MM.1S (cell line): ENCODE results near the gene ERF.

Experiments used
- DNase-seq: peaks from one replicate; pipeline ENCODE4 v3.0.0-alpha.2; 2015
- H2AFZ ChIP-seq: fragments of 300-600 bp; sonication (generic); 2 replicates; pipeline ENCODE4 v1.6.0; 2016; ENCODE audit warnings: antibody characterized with exemption, low read length
- H3F3A ChIP-seq: fragments of 300-600 bp; sonication (generic); 2 replicates; pipeline ENCODE4 v1.6.1; 2016; ENCODE audit warnings: mild to moderate bottlenecking, antibody characterized with exemption, low read length, moderate library complexity, mixed read lengths; ENCODE audit not compliant: insufficient read depth
- H3K27ac ChIP-seq: fragments of 300-600 bp; sonication (generic); 2 replicates; pipeline ENCODE4 v1.5.1; 2016; ENCODE audit warnings: mild to moderate bottlenecking, low read length
- H3K27me3 ChIP-seq: fragments of 300-600 bp; sonication (generic); replicated peaks from 2 replicates; pipeline ENCODE4 v1.6.0; 2016; ENCODE audit warnings: low read length; ENCODE audit not compliant: insufficient read depth
- H3K36me3 ChIP-seq: fragments of 300-600 bp; sonication (generic); replicated peaks from 2 replicates; pipeline ENCODE4 v1.6.1; 2016; ENCODE audit warnings: mild to moderate bottlenecking, low read length, mixed read lengths; ENCODE audit not compliant: insufficient read depth
- H3K4me1 ChIP-seq: fragments of 300-600 bp; sonication (generic); 2 replicates; pipeline ENCODE4 v1.6.1; 2016; ENCODE audit warnings: low read length, mixed read lengths
- H3K4me2 ChIP-seq: fragments of 300-600 bp; sonication (generic); 2 replicates; pipeline ENCODE4 v1.6.0; 2016; ENCODE audit warnings: low read depth, low read length
- H3K4me3 ChIP-seq: fragments of 300-600 bp; sonication (generic); 2 replicates; pipeline ENCODE4 v1.5.1; 2016; ENCODE audit warnings: low read length, mixed read lengths
- H3K79me2 ChIP-seq: fragments of 300-600 bp; sonication (generic); 2 replicates; pipeline ENCODE4 v1.6.1; 2016; ENCODE audit warnings: mixed run types, low read length, mixed read lengths
- H3K9ac ChIP-seq: fragments of 300-600 bp; sonication (generic); 2 replicates; pipeline ENCODE4 v1.6.1; 2016; ENCODE audit warnings: low read length, mixed read lengths
- H3K9me2 ChIP-seq: fragments of 300-600 bp; sonication (generic); replicated peaks from 2 replicates; pipeline ENCODE4 v1.6.1; 2016; ENCODE audit warnings: mild to moderate bottlenecking, low read length, mixed read lengths; ENCODE audit not compliant: insufficient read depth
- H3K9me3 ChIP-seq: fragments of 300-600 bp; sonication (generic); replicated peaks from 2 replicates; pipeline ENCODE4 v1.6.1; 2016; ENCODE audit warnings: mild to moderate bottlenecking, low read length, mixed read lengths; ENCODE audit not compliant: insufficient read depth
- H4K20me1 ChIP-seq: fragments of 300-600 bp; sonication (generic); 2 replicates; pipeline ENCODE4 v1.6.1; 2016; ENCODE audit warnings: mild to moderate bottlenecking, low read length, moderate library complexity, mixed read lengths; ENCODE audit not compliant: insufficient read depth
- CTCF ChIP-seq: fragments of 300-600 bp; sonication (generic); IDR thresholded peaks from 2 replicates; pipeline ENCODE4 v1.5.1; 2016; ENCODE audit warnings: antibody characterized with exemption, low read length, mixed read lengths
- EZH2 ChIP-seq: fragments of 300-600 bp; sonication (generic); optimal IDR thresholded peaks from 2 replicates; pipeline ENCODE3; 2017; ENCODE audit warnings: low read depth, mild to moderate bottlenecking, antibody characterized with exemption, low read length, mixed read lengths
- EZH2phosphoT487 ChIP-seq: fragments of 300-600 bp; sonication (generic); IDR thresholded peaks from 2 replicates; pipeline ENCODE4 v1.6.1; 2018; ENCODE audit warnings: antibody characterized with exemption, low read length

The ERF gene

GRCh38 chr19:42281146-42281826 is 26.4 kb upstream of the ERF start:
- H3K4me1 ChIP-seq: peaks cover 21% of the 10 kb centered on the region
- H3K9ac ChIP-seq: no peak overlapping the region
- no peak overlapping the region for H3K4me3 ChIP-seq

DNA sequence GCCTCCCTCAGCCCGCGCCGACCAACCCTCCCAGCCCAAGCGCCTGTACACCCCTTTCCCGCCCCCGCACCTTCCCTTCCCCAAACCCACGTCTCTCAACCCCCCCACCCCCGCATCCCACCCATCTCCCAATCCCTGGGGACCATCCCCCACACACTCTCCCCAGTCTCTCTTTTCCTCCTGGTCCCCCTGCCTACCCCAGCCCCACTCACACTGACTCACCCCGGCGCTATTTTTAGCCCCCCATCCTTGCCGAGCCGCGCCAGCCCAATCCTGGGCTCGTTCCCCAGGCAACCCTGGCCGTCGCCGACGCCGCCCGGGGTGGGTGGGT is 25.9 kb upstream of the ERF start:
- Histone ChIP-seq H3K9ac (peak overlapping the region; percentile 75; the same call in 1 of the 2 replicates), H3K4me1 (peaks cover 21% of the 10 kb centered on the region), H3K9me3 (no peaks in the 10 kb centered on the region), H3K27me3 (no peaks in the 10 kb centered on the region), H3K36me3 (no peaks in the 10 kb centered on the region), H3K79me2 (peaks cover 13% of the 10 kb centered on the region), H3K4me2 (peak overlapping the region; percentile 57), H3K9me2 (no peaks in the 10 kb centered on the region), H3K4me3 (peak overlapping the region; percentile 90), H2AFZ (no peak overlapping the region; the same call in 1 of the 2 replicates), H3K27ac (no peak overlapping the region), H3F3A (peaks cover 9% of the 10 kb centered on the region; the same call in 1 of the 2 replicates), H4K20me1 (no peaks in the 10 kb centered on the region)
- no peak for DNase-seq
- TF ChIP-seq EZH2phosphoT487 (no peak), EZH2 (no peak), CTCF (no peak)

More at GRCh38 chr19:42281146-42281826, 26.4 kb upstream of the ERF start:
- TF ChIP-seq EZH2phosphoT487 (no peak), CTCF (no peak), EZH2 (no peak)
- Histone ChIP-seq H3F3A (peaks cover 9% of the 10 kb centered on the region; the same call in 1 of the 2 replicates), H3K4me2 (no peak overlapping the region), H3K9me2 (no peaks in the 10 kb centered on the region), H3K27ac (no peak overlapping the region), H3K79me2 (peaks cover 18% of the 10 kb centered on the region), H2AFZ (no peak overlapping the region), H3K36me3 (no peaks in the 10 kb centered on the region), H3K9me3 (no peaks in the 10 kb centered on the region), H3K27me3 (no peaks in the 10 kb centered on the region), H4K20me1 (no peaks in the 10 kb centered on the region)
- DNase-seq: no peak

DNA sequence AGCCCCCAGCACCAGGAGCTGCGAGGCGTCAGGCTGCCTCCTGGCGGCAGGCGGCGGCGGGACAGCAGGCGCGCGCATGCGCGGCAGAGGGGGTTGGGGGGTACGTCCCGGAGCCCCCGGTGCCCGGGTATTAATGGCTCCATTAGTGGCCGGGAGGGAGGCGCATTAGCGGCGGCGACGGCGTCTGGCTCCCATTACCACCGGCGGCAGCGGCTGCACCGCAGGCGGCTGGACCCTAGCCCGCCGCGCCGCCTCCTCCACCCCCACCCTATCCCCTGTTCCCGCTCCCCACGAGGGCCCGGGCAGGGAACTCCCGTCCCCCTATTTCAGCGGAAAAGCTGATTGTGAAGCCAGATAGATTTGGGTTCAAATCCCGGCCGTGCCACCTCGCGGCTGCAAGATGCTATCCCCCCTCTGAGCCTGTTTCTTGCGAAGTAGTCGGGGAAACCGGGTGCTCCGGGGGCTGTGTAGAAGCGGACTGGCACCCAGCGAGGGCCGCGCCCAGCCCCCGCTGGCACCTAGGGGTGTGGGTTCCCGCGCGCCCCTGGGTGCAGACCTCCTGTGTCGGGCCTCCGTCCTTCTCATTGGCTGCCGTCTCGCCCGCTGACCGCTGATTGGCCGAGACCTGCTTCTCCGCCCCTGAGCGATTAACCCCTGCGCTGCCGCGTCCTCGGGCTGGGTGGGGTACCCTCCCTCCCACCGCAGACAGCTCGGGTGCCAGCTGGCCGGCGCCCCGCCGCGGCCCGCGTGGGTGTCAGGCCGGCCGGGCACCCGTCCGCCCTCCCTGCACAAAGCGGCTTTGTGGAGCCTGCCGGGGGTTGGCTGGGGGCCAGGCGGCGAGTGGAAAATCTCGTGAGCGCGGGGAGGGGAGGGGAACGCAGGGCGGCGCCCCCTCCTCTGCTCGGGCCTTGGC is 25.2 kb upstream of the ERF start:
- Histone ChIP-seq H3F3A (peaks cover 9% of the 10 kb centered on the region; the same call in 1 of the 2 replicates), H3K79me2 (peaks cover 8% of the 10 kb centered on the region), H3K4me3 (peak overlapping the region; percentile 90), H3K27ac (peak overlapping the region; percentile 24; the same call in 1 of the 2 replicates), H3K4me2 (peak overlapping the region; percentile 57), H2AFZ (peak overlapping the region; percentile 53), H4K20me1 (no peaks in the 10 kb centered on the region), H3K9ac (peak overlapping the region; percentile 75), H3K36me3 (no peaks in the 10 kb centered on the region), H3K9me2 (no peaks in the 10 kb centered on the region), H3K27me3 (no peaks in the 10 kb centered on the region), H3K9me3 (no peaks in the 10 kb centered on the region), H3K4me1 (peaks cover 21% of the 10 kb centered on the region)
- TF ChIP-seq CTCF (peak; percentile 90), EZH2phosphoT487 (no peak), EZH2 (no peak)
- DNase-seq: peak; percentile 81
